Right cardiac atrium (tissue), 5 donors: ENCODE measurements around the gene ABTB1. TPM values are rescaled to one million over a fixed set of nuclear protein-coding genes. Genes with fewer than 3 reads are reported as not detected.

Source experiments
- ATAC-seq, 2 donors: fragments of 200-7000 bp; cut with Tn5 transposase; one replicate each; pipeline versions ENCODE4 v1.8.0 to v1.9.1; 2020; ENCODE audit warnings: moderate library complexity in 2 of 2, mild to moderate bottlenecking in 1 of 2
- DNase-seq, 3 donors: peaks; one replicate each; pipeline ENCODE4 v3.0.0-alpha.2; 2020
- H3K27ac ChIP-seq: one replicate; pipeline ENCODE4 v1.5.1; 2013; ENCODE audit warnings: mild to moderate bottlenecking, low read length, control low read depth, moderate library complexity
- H3K27me3 ChIP-seq: one replicate; pipeline ENCODE4 v1.6.1; 2013; ENCODE audit not compliant: control insufficient read depth, insufficient read depth
- H3K4me1 ChIP-seq: one replicate; pipeline ENCODE4 v1.6.1; 2013; ENCODE audit warnings: low read length; ENCODE audit not compliant: control insufficient read depth, insufficient read depth
- H3K4me3 ChIP-seq: one replicate; pipeline ENCODE4 v1.5.1; 2013; ENCODE audit warnings: low read length, control low read depth
- H3K9me3 ChIP-seq: one replicate; pipeline ENCODE4 v1.6.1; 2013; ENCODE audit warnings: low read length; ENCODE audit not compliant: control insufficient read depth
- WGBS: extraction: QIAGEN DNeasy Blood & Tissue Kit; methylation state at CpG from one replicate; pipeline ENCODE4 v1.1.7; 2013; 5-methylcytosine and 5-hydroxymethylcytosine counted together
- intact Hi-C, 4 donors: fragments of 100-400 bp; cut with DNase I; formaldehyde crosslinking; loops; one replicate each; pipeline versions ENCODE4 v1.11.0 to v1.14.0; 2022 to 2023
- polyA plus RNA-seq: library from polyadenylated mRNA; stranded (reverse); fragments of 200-250 nt; gene quantifications from one replicate; pipeline ENCODE4 v1.2.3, GENCODE V29; 2013
- total RNA-seq, 4 donors: library from RNA; stranded (reverse); fragmentation: NEBNext Ultra II Directional; extraction: Animal tissue kit (Norgen Biotek cat#: 25700); gene quantifications; one replicate each; pipeline ENCODE4 v1.2.1, GENCODE V29; 2021
- donor health status: healthy with polysubstance abuse.
- donor health status: DM: no; HTN: yes; CAD: no.
- donor health status: DM: no; HTN: no; CAD: no.
- donor health status: DM: no; HTN: yes; CAD: no; lungs with severe emphysema.
- donor health status: DM: yes; HTN: yes; CAD: no.

The ABTB1 gene
- total and polyA plus RNA-seq, 5 donors, result 20.2 to 47.1 (median 37.0) TPM

DNA sequence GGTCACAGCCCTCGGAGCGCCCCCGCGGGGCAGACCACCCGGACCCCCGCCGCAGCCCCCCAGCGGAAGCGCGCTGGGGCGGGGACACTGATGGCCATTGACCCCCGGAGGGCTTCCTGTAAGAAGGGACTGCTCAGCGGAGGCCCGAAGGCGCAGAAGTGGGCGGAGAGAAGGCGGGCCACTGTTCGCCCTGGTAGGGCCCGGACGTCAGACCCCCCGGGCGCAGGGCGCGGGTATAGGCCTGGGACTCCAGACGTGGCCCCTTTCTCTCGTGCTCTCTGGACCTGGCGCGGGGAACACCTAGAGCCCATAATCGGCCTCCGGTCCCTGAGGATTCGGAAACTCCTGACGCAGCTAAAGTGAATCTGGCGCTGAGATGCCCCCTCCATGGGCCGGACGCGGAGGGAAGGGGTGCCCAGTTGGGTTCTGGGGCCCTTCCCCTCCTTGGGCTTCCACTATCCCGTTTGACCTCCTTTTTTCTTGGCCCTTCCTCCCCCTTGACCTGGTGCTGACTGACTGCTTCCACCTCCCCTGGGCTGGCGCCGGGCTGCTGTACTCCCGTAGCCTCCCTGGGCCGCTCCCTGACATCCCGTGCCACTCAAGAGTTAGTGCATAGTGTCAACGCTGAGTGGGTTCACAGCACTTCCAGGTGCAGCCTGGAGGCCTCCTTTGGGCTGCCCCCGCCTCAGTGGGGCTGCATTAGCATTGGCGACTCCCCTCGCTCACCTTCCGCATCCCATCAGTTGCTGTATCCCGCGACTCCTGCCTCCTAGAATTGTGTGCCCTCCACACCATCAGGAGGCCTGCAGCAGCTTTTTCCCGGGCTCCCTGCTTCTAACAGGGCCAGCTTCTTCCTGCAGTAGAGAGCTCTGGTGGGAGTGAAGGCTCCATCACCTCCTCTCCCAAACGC lies 694 bp downstream of the ABTB1 start:
- intact Hi-C loops, result no loop called here
- ATAC-seq, result peak; percentile 55 to 69
- WGBS, result 13% methylated on average over 51 of the region's 51 CpGs
- Histone ChIP-seq H3K27me3 (no peaks in the 10 kb centered on the region), H3K9me3 (no peaks in the 10 kb centered on the region), H3K4me1 (peaks cover 5% of the 10 kb centered on the region), H3K27ac (peak overlapping the region; percentile 62), H3K4me3 (peak overlapping the region; percentile 90)
- peak; percentile 72 to 89 (median 87) for DNase-seq

GRCh38 chr3:127674101-127674721 lies 1.5 kb downstream of the ABTB1 start:
- Histone ChIP-seq H3K27ac (no peak overlapping the region), H3K4me3 (peak overlapping the region; percentile 90), H3K27me3 (no peaks in the 10 kb centered on the region), H3K4me1 (peaks cover 5% of the 10 kb centered on the region), H3K9me3 (no peaks in the 10 kb centered on the region)
- 82% methylated on average over 17 of the region's 17 CpGs for WGBS
- intact Hi-C loops, result no loop called here
- DNase-seq (peak in 2 of 3 donors; percentile 27 to 37), ATAC-seq (no peak)

GRCh38 chr3:127674790-127675189 lies 2.0 kb downstream of the ABTB1 start:
- no peak for ATAC-seq
- Histone ChIP-seq H3K27me3 (no peaks in the 10 kb centered on the region), H3K4me3 (no peak overlapping the region), H3K4me1 (peaks cover 5% of the 10 kb centered on the region), H3K27ac (no peak overlapping the region), H3K9me3 (no peaks in the 10 kb centered on the region)
- DNase-seq, result peak in 1 of 3 donors; percentile 36
- intact Hi-C loops, result no loop called here
- 87% methylated on average over 8 of the region's 8 CpGs for WGBS

DNA sequence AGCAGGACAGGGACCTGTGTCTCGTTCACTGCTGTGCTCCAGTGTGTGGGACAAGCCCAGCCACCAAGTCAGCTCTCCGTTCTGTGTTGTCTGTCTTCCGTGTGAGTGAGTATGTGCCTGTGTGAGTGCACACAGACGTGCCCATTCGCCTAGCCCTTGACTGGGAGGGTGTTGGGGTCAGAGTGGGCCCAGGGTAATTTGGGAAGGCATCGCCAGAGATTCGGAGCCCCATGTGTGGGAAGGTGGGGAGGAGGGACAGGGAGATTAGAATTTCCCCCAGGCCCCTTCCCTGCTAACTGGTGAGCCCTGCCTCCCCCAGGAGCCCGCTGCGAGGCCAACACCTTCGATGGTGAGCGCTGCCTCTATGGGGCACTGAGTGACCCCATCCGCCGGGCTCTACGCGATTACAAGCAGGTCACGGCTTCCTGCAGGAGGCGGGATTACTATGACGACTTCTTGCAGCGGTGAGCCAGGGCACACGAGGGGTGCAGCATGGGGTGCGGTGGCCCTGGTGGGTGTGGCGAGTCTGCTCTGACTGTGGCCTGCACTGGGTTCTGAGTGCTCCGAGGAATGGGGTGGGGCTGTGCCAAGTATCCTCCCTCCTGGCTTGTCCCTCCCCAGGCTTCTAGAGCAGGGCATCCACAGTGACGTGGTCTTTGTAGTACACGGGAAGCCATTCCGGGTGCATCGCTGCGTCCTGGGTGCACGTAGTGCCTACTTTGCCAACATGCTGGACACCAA lies 3.1 kb downstream of the ABTB1 start:
- intact Hi-C loops, result no loop called here
- DNase-seq (peak in 1 of 3 donors; percentile 53), ATAC-seq (no peak)
- H3K4me1 ChIP-seq, result peaks cover 5% of the 10 kb centered on the region
- no peak overlapping the region for H3K27ac ChIP-seq
- H3K4me3 ChIP-seq, result no peak overlapping the region
- H3K9me3 ChIP-seq, result no peaks in the 10 kb centered on the region
- H3K27me3 ChIP-seq, result no peaks in the 10 kb centered on the region
- 85% methylated on average over 29 of the region's 29 CpGs for WGBS

DNA sequence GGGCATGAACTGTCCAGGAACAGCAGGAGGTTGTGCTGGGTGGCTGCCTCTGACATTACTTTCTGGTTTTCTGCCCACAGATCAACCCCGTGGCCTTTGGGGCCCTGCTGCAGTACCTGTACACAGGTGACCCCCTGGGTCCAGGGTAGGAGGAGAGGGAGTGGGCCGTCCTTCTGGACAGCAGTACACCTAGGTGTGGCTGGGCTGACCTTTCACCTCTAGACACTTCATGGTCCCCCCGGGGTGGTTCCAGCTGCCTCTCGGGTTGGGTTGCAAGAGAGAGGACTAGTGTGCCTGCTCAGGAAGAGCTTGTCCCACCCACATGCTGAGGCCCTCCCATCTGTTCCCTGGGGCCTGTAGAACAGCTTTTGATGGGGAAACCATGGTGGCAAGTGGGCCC lies 3.7 kb downstream of the ABTB1 start:
- intact Hi-C loops, result no loop called here
- Histone ChIP-seq H3K27me3 (no peaks in the 10 kb centered on the region), H3K4me1 (peaks cover 5% of the 10 kb centered on the region), H3K27ac (no peak overlapping the region), H3K4me3 (no peak overlapping the region), H3K9me3 (no peaks in the 10 kb centered on the region)
- DNase-seq, result peak in 1 of 3 donors; percentile 30
- WGBS, result 75% methylated on average over 4 of the region's 4 CpGs
- no peak for ATAC-seq

GRCh38 chr3:127676921-127677351 lies 4.2 kb downstream of the ABTB1 start:
- H3K4me1 ChIP-seq, result peaks cover 5% of the 10 kb centered on the region

GRCh38 chr3:127677541-127678314 lies 5.0 kb downstream of the ABTB1 start:
- no peaks in the 10 kb centered on the region for H3K27me3 ChIP-seq
- H3K27ac ChIP-seq, result no peak overlapping the region
- DNase-seq, result peak in 1 of 3 donors; percentile 33
- ATAC-seq, result no peak
- H3K4me3 ChIP-seq, result no peak overlapping the region
- H3K9me3 ChIP-seq, result no peaks in the 10 kb centered on the region
- H3K4me1 ChIP-seq, result peaks cover 5% of the 10 kb centered on the region
- WGBS, result 87% methylated on average over 17 of the region's 17 CpGs
- intact Hi-C loops, result no loop called here

More at GRCh38 chr3:127676921-127677351, 4.2 kb downstream of the ABTB1 start:
- Histone ChIP-seq H3K27ac (no peak overlapping the region), H3K4me3 (no peak overlapping the region), H3K27me3 (no peaks in the 10 kb centered on the region), H3K9me3 (no peaks in the 10 kb centered on the region)
- WGBS, result 94% methylated on average over 21 of the region's 21 CpGs
- peak in 1 of 3 donors; percentile 48 for DNase-seq
- ATAC-seq, result no peak
- intact Hi-C loops, result no loop called here

DNA sequence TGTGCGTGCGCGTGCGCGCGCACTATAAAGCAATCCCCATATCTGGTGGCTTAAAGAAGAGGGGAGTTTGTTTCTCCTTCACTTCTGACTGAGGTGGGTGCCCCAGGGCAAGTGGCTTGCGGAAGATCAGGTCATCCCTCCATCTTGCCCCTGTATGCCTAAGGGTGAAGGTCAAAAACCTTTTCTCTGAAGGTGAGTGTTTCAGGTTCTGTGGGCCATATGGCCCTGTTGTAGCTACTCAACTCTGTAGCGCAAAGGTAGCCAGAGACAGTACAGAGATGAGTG lies 5.5 kb downstream of the ABTB1 start:
- 93% methylated on average over 8 of the region's 8 CpGs for WGBS
- DNase-seq (no peak), ATAC-seq (no peak)
- Histone ChIP-seq H3K9me3 (no peaks in the 10 kb centered on the region), H3K4me1 (peaks cover 5% of the 10 kb centered on the region), H3K4me3 (no peak overlapping the region), H3K27me3 (no peaks in the 10 kb centered on the region), H3K27ac (no peak overlapping the region)
- intact Hi-C loops, result no loop called here

GRCh38 chr3:127678611-127679533 lies 6.1 kb downstream of the ABTB1 start:
- Histone ChIP-seq H3K4me3 (no peak overlapping the region), H3K27me3 (no peaks in the 10 kb centered on the region), H3K4me1 (peaks cover 4% of the 10 kb centered on the region), H3K9me3 (no peaks in the 10 kb centered on the region), H3K27ac (no peak overlapping the region)
- WGBS, result 79% methylated on average over 12 of the region's 12 CpGs
- intact Hi-C loops, result no loop called here
- ATAC-seq, result no peak
- DNase-seq, result peak in 1 of 3 donors; percentile 44
